Measurements from ENCODE around the gene EXOG. TPM values are rescaled to one million over a fixed set of nuclear protein-coding genes. Genes with fewer than 3 reads are reported as not detected.

The EXOG gene
- total RNA-seq, 4 donors from 2014 or later: 3.3 to 10.3 (median 5.3) TPM

GRCh38 chr3:38465588-38466154 is 30.5 kb upstream of the EXOG start:
- no peak overlapping the region for H3K27ac ChIP-seq
- peaks cover 0 to 9% (median 6%) of the 10 kb centered on the region in 3 donors for H3K4me1 ChIP-seq
- H3K36me3 ChIP-seq: no peaks in the 10 kb centered on the region
- intact Hi-C loops (cut with DNase I): no loop called here
- H3K27me3 ChIP-seq: no peaks in the 10 kb centered on the region
- no peak for DNase-seq
- no peak overlapping the region for H3K4me3 ChIP-seq
- peaks cover 0 to 14% (median 0%) of the 10 kb centered on the region in 3 donors for H3K9me3 ChIP-seq
- TF ChIP-seq POLR2A (IDR thresholded peaks at IDR 0.05) (no peak), CTCF (IDR thresholded peaks at IDR 0.05) (no peak)
- 89 to 91% methylated on average over 1 of the region's 1 CpG for WGBS, 2 donors

- TF ChIP-seq POLR2A (IDR thresholded peaks at IDR 0.05) (no peak), CTCF (IDR thresholded peaks at IDR 0.05) (no peak)
- H3K9me3 ChIP-seq: peaks cover 0 to 14% (median 0%) of the 10 kb centered on the region in 3 donors
- no peak for DNase-seq
- no peaks in the 10 kb centered on the region for H3K36me3 ChIP-seq
- no peak overlapping the region for H3K4me3 ChIP-seq
- WGBS, 2 donors: 100% methylated on average over 1 of the region's 1 CpG
- H3K27me3 ChIP-seq: no peaks in the 10 kb centered on the region
- peaks cover 0 to 7% (median 0%) of the 10 kb centered on the region in 3 donors for H3K4me1 ChIP-seq
- intact Hi-C loops (cut with DNase I): no loop called here
- H3K27ac ChIP-seq: no peak overlapping the region
Measured at GRCh38 chr3:38468765-38469164, 27.4 kb upstream of the EXOG start.

- Histone ChIP-seq H3K27me3 (no peaks in the 10 kb centered on the region), H3K9me3 (peaks cover 0 to 14% (median 0%) of the 10 kb centered on the region in 3 donors), H3K36me3 (no peaks in the 10 kb centered on the region), H3K4me1 (peaks cover 0 to 7% (median 0%) of the 10 kb centered on the region in 3 donors), H3K27ac (no peak overlapping the region), H3K4me3 (no peak overlapping the region)
- no peak for DNase-seq
- 90 to 96% methylated on average over 1 of the region's 1 CpG for WGBS, 2 donors
- no peak for TF ChIP-seq CTCF (IDR thresholded peaks at IDR 0.05)
- TF ChIP-seq POLR2A (IDR thresholded peaks at IDR 0.05): no peak
- intact Hi-C loops (cut with DNase I): loop anchor here (10.0 kb wide), 1 partner anchor 355 kb away; no protein-coding TSS in a partner anchor
Measured at GRCh38 chr3:38469852-38470251, 26.3 kb upstream of the EXOG start.

DNA sequence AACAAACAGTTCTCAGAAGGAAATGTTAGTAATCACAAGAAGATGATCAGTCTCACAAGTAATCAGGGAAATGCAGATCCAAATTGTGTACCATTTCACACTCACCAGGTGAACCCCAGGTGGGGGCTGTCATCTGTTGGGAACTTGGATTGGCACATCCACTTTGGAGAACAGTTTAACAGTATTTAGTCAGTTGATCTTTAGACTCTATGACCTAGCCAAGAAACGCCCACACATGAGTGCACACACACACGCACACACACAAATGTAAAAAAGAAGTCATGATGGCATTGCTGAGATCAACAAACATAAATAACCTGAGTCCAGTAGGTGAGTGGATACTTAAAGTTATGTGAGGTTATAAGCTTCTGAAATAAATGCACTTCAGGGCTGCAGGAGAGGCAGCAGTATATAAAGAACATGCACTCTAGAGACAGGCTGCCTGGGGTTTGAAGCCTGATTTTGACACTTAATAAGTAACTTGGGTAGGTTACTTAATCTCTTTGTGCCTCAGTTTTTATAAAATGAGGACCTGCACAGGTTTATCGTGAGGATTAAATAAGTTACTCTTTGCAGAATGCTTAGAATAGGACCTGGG is 24.8 kb upstream of the EXOG start:
- no peak for DNase-seq
- Histone ChIP-seq H3K27me3 (no peaks in the 10 kb centered on the region), H3K4me3 (no peak overlapping the region), H3K9me3 (peaks cover 0 to 14% (median 0%) of the 10 kb centered on the region in 3 donors), H3K4me1 (peaks cover 0 to 7% (median 0%) of the 10 kb centered on the region in 3 donors), H3K36me3 (no peaks in the 10 kb centered on the region), H3K27ac (no peak overlapping the region)
- intact Hi-C loops (cut with DNase I): loop anchor here (10.0 kb wide), 1 partner anchor 357 kb away; no protein-coding TSS in a partner anchor
- WGBS, 2 donors: 69 to 80% methylated on average over 3 of the region's 3 CpGs
- TF ChIP-seq POLR2A (IDR thresholded peaks at IDR 0.05) (no peak), CTCF (IDR thresholded peaks at IDR 0.05) (no peak)

- no peaks in the 10 kb centered on the region for H3K27me3 ChIP-seq
- H3K9me3 ChIP-seq: peaks cover 0 to 14% (median 0%) of the 10 kb centered on the region in 3 donors
- no peak for DNase-seq
- no peaks in the 10 kb centered on the region for H3K36me3 ChIP-seq
- TF ChIP-seq CTCF (IDR thresholded peaks at IDR 0.05) (no peak), POLR2A (IDR thresholded peaks at IDR 0.05) (no peak)
- H3K27ac ChIP-seq: no peak overlapping the region
- intact Hi-C loops (cut with DNase I): loop anchor here (10.0 kb wide), 1 partner anchor 358 kb away; no protein-coding TSS in a partner anchor
- no peak overlapping the region for H3K4me3 ChIP-seq
- WGBS, 2 donors: no CpG with 5 or more reads among the region's 1 CpG
- peaks cover 0 to 7% (median 0%) of the 10 kb centered on the region in 3 donors for H3K4me1 ChIP-seq
Measured at GRCh38 chr3:38472342-38472741, 23.8 kb upstream of the EXOG start.
